Suppressor macrophage treated with lipopolysaccharide for 4 hours (primary cell): ENCODE measurements around the gene USHBP1.

Experiments
- DNase-seq: peaks from one replicate; pipeline ENCODE4 v3.0.0-alpha.2; 2020

Gene USHBP1

GRCh38 chr19:17209126-17210036, 55.2 kb downstream of the USHBP1 start:
- DNase-seq = peak; percentile 10

- DNase-seq = no peak
Measured at GRCh38 chr19:17206736-17207581, 57.6 kb downstream of the USHBP1 start.

GRCh38 chr19:17205237-17206140, 59.1 kb downstream of the USHBP1 start:
- DNase-seq = peak; percentile 35

- DNase-seq = no peak
Measured at GRCh38 chr19:17202713-17203112, 61.8 kb downstream of the USHBP1 start.

GRCh38 chr19:17202249-17202648, 62.3 kb downstream of the USHBP1 start:
- no peak for DNase-seq

- DNase-seq = no peak
Measured at GRCh38 chr19:17200408-17201079, 64.0 kb downstream of the USHBP1 start.
